GOT3 (cell line): ENCODE results near the gene BRSK1.
"Not testable (repeated sequence)": the region's sequence is repeated elsewhere in the genome, so short reads cannot be mapped to it uniquely, and the experiment has no call there.

ENCODE experiments used
- DNase-seq: peaks from one replicate; lab custom pipeline; 2025; ENCODE audit warnings: mixed read lengths; lab: John Stamatoyannopoulos, UW

The BRSK1 gene

DNA sequence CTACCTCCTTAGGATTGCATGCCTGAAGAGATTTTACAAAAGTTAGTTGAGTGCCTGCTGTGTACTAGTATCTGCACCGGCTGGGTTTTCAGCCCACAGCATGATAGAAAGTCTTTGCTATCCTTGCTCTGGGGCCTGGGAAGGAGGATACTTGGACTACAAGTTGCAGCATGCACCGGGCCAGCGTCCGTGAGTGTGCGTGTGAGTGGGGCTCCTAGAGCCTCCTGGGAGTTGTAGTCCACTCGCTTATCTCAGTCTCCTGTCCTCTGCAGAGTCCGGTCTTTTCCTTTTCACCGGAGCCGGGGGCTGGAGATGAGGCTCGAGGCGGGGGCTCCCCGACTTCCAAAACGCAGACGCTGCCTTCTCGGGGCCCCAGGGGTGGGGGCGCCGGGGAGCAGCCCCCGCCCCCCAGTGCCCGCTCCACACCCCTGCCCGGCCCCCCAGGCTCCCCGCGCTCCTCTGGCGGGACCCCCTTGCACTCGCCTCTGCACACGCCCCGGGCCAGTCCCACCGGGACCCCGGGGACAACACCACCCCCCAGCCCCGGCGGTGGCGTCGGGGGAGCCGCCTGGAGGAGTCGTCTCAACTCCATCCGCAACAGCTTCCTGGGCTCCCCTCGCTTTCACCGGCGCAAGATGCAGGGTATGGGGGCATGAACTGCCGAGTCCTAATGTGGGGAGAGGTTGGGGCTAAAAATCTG is 20.6 kb downstream of the BRSK1 start:
- no peak for DNase-seq

DNA sequence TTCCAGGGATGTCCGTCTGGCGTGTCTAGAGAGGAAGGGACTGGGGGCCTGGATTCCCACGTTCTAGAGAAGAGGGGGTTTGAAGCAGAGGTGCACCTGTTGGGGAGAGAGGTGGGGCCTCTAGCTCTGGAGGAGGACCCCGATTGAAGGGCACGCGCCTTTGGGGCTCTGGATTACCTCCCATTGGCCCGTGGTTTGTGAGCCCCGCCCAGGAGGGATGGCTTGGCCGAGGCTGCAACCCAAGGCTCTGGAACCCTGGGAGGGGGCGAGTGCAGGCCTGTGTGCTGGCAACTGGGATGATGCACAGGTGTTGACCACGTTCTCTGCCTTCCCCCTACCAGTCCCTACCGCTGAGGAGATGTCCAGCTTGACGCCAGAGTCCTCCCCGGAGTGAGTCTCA is 21.2 kb downstream of the BRSK1 start:
- no peak for DNase-seq

- no peak for DNase-seq
These were observed 21.7 kb downstream of the BRSK1 start for GRCh38 chr19:55305491-55305890.

GRCh38 chr19:55305983-55306562 is 22.3 kb downstream of the BRSK1 start:
- DNase-seq: no peak

GRCh38 chr19:55306712-55307111 is 22.9 kb downstream of the BRSK1 start:
- DNase-seq: no peak

- DNase-seq: no peak
These were observed 24.5 kb downstream of the BRSK1 start for GRCh38 chr19:55308281-55308680.

DNA sequence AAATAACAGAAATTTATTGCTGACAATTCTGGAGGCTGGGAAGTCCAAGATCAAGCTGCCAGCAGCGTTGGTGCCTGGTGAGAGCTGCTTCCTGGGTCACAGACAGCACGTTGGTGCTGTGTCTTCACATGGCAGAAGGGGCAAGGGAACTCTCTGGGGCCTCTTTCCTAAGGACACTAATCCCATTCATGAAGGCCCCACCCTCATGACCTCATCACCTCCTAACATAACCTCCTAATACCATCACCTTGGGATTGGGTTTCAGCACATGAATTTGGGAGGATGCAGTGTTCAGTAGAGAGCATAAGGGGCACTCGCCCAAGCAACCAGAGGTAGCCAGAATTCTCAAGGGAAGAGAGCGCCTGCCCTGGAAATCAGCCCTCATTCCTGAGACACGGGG is 25.7 kb downstream of the BRSK1 start:
- DNase-seq: no peak

DNA sequence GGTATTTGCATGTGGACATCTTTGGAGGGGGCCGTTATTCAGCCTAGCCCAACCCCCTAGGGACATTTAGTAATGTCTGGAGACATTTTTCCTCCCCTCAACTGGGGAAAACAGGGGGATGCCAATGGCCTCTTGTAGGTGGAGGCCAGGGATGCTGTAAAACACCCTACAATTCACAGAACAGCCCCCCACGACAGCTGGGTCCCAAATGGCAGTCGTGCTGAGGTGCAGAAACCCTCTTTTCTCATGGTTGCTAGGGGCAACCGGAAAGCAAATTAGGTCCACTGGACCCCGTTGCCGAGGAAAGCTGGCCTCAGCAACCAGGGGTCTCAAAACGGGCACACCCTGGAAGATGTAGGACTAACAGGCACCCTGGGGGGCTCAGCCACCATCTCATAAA is 26.7 kb downstream of the BRSK1 start:
- no peak for DNase-seq

DNA sequence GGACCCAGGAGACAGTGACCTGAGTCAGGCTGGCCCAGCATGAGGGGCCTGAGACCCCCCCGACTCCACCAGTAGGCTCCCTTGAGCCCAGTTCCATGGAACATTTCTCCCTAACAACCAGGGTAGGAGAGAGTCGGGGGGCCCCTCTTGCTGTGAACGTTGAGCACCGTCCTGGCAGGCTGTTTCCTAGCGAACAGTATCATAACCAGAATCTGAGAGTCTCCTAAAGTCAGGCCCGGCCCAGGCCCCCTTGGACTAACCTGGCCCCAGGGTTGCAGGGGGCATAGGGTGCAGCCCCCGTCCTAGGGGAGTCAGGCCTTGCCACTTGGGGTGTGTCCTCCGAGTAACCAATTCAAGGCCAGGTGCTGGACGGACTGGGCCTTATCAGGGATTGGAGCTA is 27.6 kb downstream of the BRSK1 start:
- DNase-seq: no peak

DNA sequence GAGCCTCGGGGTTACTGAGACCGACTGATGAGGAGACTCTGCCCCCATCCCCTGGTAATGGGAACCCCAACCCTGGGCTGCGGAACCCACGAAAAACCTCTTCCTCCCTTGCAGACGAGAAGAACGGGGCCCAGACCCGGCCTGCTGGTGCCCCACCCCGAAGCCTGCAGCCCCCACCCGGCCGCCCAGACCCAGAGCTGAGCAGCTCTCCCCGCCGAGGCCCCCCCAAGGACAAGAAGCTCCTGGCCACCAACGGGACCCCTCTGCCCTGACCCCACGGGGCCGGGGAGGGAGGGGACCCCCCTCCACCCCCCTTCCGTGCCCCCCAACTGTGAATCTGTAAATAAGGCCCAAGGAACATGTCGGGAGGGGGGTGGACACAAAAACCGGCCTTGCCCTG is 28.0 kb downstream of the BRSK1 start:
- DNase-seq: no peak

DNA sequence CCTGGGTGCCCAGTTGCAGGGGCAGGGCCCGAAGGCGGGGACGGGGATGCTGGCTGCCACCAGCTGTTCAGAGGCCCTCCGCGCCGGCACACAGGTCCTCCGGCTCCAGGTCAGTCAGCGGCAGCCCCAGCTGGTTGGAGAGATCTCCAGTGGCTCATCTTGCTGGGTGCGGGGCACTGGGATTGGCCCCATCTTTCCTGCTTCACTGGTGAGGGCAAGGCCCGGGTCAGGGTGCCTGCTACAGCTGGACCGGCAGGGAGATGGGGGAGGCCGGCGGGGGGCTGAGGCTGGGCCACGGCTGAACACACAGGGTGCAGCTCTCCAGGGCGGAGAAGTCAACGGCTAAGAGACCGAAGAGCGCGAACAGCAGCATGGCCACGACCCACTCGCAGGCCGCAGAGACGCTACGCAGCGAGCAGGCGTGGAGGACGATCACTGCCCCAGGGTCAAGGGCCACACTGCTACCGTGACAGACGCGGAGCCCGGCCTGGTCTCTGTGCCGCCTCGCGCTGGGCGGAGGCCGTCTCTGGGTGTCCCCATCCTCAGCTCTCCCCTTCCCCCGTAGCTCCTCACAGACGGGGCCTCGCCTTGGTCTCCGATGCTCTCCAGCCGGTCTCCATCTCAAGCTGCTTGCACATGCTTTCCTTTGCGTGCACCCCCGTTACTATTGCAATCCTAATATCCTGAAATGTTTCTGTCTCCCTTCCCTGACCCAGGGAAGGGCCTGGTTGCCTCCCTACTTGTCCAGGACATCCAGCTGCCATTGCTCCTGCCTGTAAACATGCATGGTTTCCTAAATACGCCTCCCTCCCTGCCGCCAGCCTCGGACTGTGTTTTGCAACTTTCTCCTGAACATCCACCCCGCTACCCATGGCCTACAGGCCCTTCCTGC is 29.1 kb downstream of the BRSK1 start:
- no peak for DNase-seq

- DNase-seq: no peak
These were observed 30.6 kb downstream of the BRSK1 start for GRCh38 chr19:55314396-55314795.

- no peak for DNase-seq
These were observed 32.2 kb downstream of the BRSK1 start for GRCh38 chr19:55315956-55316525.

DNA sequence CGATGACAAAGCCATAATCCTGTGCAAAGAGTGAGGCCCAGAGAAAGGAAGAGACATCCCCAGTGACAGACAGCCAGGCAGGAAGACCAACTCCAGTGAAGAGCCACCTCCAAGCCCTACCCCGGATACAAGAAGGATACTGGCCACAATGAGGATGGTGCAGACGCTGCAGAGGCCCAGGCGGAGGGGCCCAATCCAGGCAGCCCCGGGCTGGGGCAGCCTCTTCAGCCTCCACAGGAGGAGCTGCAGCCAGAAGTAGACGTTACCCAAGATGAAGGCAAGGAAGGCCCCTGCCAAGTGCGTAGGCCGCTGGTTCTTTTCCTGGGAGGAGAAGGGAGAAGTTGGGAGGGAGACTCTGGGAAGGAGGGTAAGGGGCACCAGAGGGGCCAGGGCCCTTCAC is 32.8 kb downstream of the BRSK1 start:
- no peak for DNase-seq

- DNase-seq: no peak
These were observed 36.0 kb downstream of the BRSK1 start for GRCh38 chr19:55319785-55320184.

DNA sequence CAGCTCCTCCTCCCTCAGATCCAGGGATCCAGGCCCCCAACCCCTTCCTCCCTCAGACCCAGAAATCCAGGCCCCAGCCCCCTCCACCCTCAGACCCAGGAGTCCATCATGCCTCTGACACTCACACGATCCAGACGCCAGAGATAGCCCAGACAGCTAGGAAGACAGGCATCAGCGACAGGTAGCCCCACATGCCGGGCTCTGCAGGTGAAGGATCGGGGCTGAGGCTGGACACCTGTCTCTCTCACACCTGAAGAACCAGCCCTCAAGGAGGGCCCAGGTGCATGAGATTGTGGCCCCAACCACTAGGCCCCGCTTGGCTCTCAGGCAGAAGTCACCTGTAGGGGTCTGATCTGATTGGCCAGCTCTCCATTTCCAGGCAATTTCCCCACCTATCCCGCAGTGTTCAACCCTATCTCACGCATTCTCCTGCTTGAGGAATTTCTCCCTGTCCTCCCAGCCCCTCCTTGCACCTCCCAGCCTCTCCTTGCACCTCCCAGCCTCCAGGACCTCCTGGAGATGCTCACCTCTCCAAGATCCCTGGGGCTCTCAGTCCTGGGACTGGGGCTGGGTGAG is 37.1 kb downstream of the BRSK1 start:
- no peak for DNase-seq

DNA sequence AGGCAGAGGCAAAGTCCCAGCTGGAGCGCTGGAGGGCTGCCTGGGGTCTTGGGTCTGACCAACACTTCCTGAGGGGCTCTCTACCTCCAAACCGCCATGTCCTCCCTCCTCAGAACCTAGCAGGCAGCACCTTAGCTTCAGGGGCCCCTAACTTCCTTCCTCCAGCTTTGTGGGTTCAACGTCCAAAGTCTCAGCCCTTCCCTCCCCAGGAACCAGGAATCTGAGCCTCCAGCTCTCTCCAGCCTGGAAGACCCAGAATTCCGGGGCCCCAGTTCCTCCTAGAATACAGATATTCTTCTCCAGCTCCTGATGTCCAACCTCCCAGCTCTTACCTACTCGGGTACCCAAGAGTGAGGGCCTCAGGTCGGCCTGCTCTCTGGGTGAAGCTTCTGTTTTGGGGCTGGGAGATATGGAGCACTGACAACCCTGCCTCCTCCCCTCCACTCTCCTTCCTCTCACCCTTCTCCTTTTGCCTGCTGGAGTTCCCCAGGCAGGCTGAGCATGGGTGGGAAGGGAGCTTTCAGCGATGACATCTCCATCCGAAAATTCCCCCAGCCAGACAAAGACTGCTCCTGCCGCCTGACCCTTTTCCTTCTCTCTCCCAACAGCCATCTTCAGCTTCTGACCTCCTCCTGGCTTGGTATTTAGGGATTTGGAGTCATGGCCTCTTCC is 37.8 kb downstream of the BRSK1 start:
- no peak for DNase-seq

GRCh38 chr19:55322204-55322885 is 38.5 kb downstream of the BRSK1 start:
- DNase-seq: no peak

DNA sequence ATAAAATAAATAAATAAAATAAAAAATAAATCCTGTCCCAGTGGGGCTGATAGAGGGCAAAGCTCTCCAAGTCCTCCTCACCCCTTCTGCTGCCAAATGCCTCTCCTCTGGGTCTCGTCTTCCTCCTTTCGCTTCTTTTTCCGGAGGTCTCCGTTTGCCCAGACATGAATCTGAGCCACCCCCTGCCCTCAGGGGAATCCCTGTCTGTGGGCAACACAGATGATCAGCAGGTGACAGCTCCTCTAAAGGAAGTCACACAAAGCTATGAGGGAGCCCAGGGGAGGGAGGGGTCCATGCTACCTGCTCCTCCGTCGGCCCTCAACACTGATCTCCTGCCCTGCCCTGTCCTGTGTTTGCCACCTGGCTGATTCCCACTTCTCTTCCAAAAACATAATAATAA is 40.9 kb downstream of the BRSK1 start:
- no peak for DNase-seq

DNA sequence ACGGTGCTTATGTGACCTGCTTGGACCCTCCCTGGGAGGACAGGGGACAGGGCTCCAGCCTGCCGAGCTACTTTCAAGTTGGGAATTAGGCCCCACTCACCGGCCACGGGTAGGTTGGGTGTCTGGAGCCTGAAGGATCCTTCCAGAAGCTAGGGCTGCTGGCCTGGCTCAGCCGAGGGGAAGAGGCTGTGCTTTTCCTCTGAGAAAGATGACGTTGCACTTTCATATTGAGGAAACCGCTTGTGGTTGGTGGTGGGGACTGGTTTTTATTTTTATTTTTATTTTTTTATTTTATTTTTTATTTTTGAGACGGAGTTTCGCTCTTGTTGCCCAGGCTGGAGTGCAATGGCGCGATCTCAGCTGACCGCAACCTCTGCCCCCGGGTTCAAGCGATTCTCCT is 41.4 kb downstream of the BRSK1 start, which contains the start of gene TMEM150B:
TMEM150B (minus strand) TSS at position 170 of the 400 bp plus-strand sequence. CDS start 4,305 bp downstream, outside the sequence.
- no peak for DNase-seq

DNA sequence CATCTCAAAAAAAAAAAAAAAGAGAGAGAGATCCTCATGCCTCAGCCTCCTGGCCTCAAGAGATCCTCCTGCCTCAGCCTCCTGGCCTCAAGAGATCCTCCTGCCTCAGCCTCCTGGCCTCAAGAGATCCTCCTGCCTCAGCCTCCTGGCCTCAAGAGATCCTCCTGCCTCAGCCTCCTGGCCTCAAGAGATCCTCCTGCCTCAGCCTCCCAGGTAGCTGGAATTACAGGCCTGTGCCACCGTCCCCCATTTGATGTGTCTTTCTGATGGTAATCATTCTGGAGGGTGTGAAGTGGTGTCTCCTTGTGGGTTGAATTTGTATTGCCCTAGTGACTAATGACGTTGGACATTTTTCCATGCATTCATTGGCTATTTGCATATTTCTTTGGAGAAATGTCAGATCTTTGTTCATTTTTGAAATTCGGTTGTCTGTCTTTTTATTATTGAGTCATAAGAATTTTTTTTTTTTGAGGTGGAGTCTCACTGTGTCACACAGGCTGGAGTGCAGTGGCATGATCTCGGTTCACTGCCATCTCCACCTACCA is 45.0 kb downstream of the BRSK1 start:
- not testable (repeated sequence) for DNase-seq
